HG03066 (cell line): ENCODE data around the gene GRM1.
"Not testable (repeated sequence)": the region's sequence is repeated elsewhere in the genome, so short reads cannot be mapped to it uniquely, and the experiment has no call there.

Experiments
- ATAC-seq: cut with Tn5 transposase; IDR thresholded peaks from one replicate; pipeline ENCODE4 v1.9.1; 2021; ENCODE audit warnings: low read depth; ENCODE audit not compliant: unreplicated experiment

The GRM1 gene

GRCh38 chr6:146189131-146189530 lies 160.3 kb downstream of the GRM1 start:
- no peak for ATAC-seq

- no peak for ATAC-seq
Observed at GRCh38 chr6:146190581-146190980, 161.7 kb downstream of the GRM1 start.

GRCh38 chr6:146191166-146191565 lies 162.3 kb downstream of the GRM1 start:
- no peak for ATAC-seq

- no peak for ATAC-seq
Observed at GRCh38 chr6:146191612-146192011, 162.8 kb downstream of the GRM1 start.

- no peak for ATAC-seq
Observed at GRCh38 chr6:146194434-146194833, 165.6 kb downstream of the GRM1 start.

- ATAC-seq = no peak
Observed at GRCh38 chr6:146200176-146200575, 171.3 kb downstream of the GRM1 start.

- ATAC-seq = no peak
Observed at GRCh38 chr6:146202570-146202969, 173.7 kb downstream of the GRM1 start.

- no peak for ATAC-seq
Observed at GRCh38 chr6:146209942-146210341, 181.1 kb downstream of the GRM1 start.

- no peak for ATAC-seq
Observed at GRCh38 chr6:146210406-146211083, 181.7 kb downstream of the GRM1 start.

- ATAC-seq = no peak
Observed at GRCh38 chr6:146211646-146212045, 182.8 kb downstream of the GRM1 start.

GRCh38 chr6:146212781-146213180 lies 183.9 kb downstream of the GRM1 start:
- ATAC-seq = no peak

- no peak for ATAC-seq
Observed at GRCh38 chr6:146219101-146219500, 190.2 kb downstream of the GRM1 start.

GRCh38 chr6:146224449-146224848 lies 195.6 kb downstream of the GRM1 start:
- no peak for ATAC-seq

GRCh38 chr6:146224988-146225387 lies 196.1 kb downstream of the GRM1 start:
- ATAC-seq = no peak

GRCh38 chr6:146240322-146240721 lies 211.5 kb downstream of the GRM1 start:
- no peak for ATAC-seq

GRCh38 chr6:146240807-146241206 lies 211.9 kb downstream of the GRM1 start:
- no peak for ATAC-seq

- ATAC-seq = not testable (repeated sequence)
Observed at GRCh38 chr6:146243646-146244045, 214.8 kb downstream of the GRM1 start.

GRCh38 chr6:146244630-146245143 lies 215.8 kb downstream of the GRM1 start:
- ATAC-seq = no peak

GRCh38 chr6:146246028-146246427 lies 217.2 kb downstream of the GRM1 start:
- ATAC-seq = no peak

GRCh38 chr6:146253691-146254090 lies 224.8 kb downstream of the GRM1 start:
- ATAC-seq = no peak

GRCh38 chr6:146258206-146258605 lies 229.3 kb downstream of the GRM1 start:
- ATAC-seq = no peak

- ATAC-seq = no peak
Observed at GRCh38 chr6:146260886-146261285, 232.0 kb downstream of the GRM1 start.

GRCh38 chr6:146265056-146265455 lies 236.2 kb downstream of the GRM1 start:
- ATAC-seq = no peak
